Liver (tissue), 9 donors: ENCODE measurements around the gene SUCLG2. TPM values are rescaled to one million over a fixed set of nuclear protein-coding genes. Genes with fewer than 3 reads are reported as not detected.

Experiments
- DNase-seq: peaks from one replicate; pipeline ENCODE4 v3.0.0-alpha.2; 2017; ENCODE audit warnings: low spot score
- H3K27ac ChIP-seq, 2 donors: one replicate each; pipeline ENCODE4 v1.7.0; 2013; ENCODE audit warnings: inconsistent platforms in 2 of 2, low read length in 2 of 2, control low read depth in 1 of 2, low read depth in 1 of 2, mild to moderate bottlenecking in 1 of 2
- H3K27me3 ChIP-seq, 4 donors: one replicate each; pipeline versions ENCODE4 v1.6.1 to v1.7.0; 2013; ENCODE audit warnings: low read length in 3 of 4, inconsistent platforms in 1 of 4, mild to moderate bottlenecking in 1 of 4, moderate library complexity in 1 of 4; ENCODE audit not compliant: control insufficient read depth in 4 of 4, insufficient read depth in 4 of 4
- H3K36me3 ChIP-seq, 4 donors: one replicate each; pipeline versions ENCODE4 v1.6.1 to v1.7.0; 2013; ENCODE audit warnings: low read length in 3 of 4, mild to moderate bottlenecking in 3 of 4, low read depth in 1 of 4, moderate library complexity in 1 of 4; ENCODE audit not compliant: control insufficient read depth in 4 of 4, insufficient read depth in 3 of 4
- H3K4me1 ChIP-seq, 4 donors: one replicate each; pipeline versions ENCODE4 v1.6.1 to v1.7.0; 2013; ENCODE audit warnings: low read length in 3 of 4, mild to moderate bottlenecking in 3 of 4, moderate library complexity in 1 of 4; ENCODE audit not compliant: control insufficient read depth in 4 of 4, insufficient read depth in 4 of 4
- H3K4me3 ChIP-seq, 3 donors: one replicate each; pipeline versions ENCODE4 v1.6.1 to v1.7.0; 2013; ENCODE audit warnings: low read length in 3 of 3, control low read depth in 1 of 3, low read depth in 1 of 3, mild to moderate bottlenecking in 1 of 3
- H3K9ac ChIP-seq, 2 donors: one replicate each; pipeline ENCODE4 v1.7.0; 2013; ENCODE audit warnings: low read length in 2 of 2, mild to moderate bottlenecking in 2 of 2, moderate library complexity in 2 of 2, control low read depth in 1 of 2, low read depth in 1 of 2
- H3K9me3 ChIP-seq, 4 donors: one replicate each; pipeline versions ENCODE4 v1.6.1 to v1.7.0; 2013; ENCODE audit warnings: low read length in 3 of 4; ENCODE audit not compliant: control insufficient read depth in 4 of 4
- EGR1 ChIP-seq, 2 donors: IDR thresholded peaks; 2 replicates each; pipeline ENCODE4 v1.6.1; 2016 to 2018; ENCODE audit warnings: antibody characterized with exemption in 2 of 2, low read depth in 2 of 2
- FOXA1 ChIP-seq: IDR thresholded peaks from 2 replicates; pipeline ENCODE4 v1.6.1; 2016; ENCODE audit warnings: antibody characterized with exemption
- FOXA2 ChIP-seq: IDR thresholded peaks from 2 replicates; pipeline ENCODE4 v1.6.1; 2016; ENCODE audit warnings: antibody characterized with exemption
- GABPA ChIP-seq, 2 donors: IDR thresholded peaks in 1 of 2; conservative IDR thresholded peaks in 1 of 2; 2 replicates each; pipeline ENCODE4 v1.6.1; 2016; ENCODE audit warnings: antibody characterized with exemption in 2 of 2, mild to moderate bottlenecking in 1 of 2, moderate library complexity in 1 of 2
- HNF4A ChIP-seq, 2 donors: conservative IDR thresholded peaks; 2 replicates each; pipeline ENCODE4 v1.6.1; 2016; ENCODE audit warnings: antibody characterized with exemption in 2 of 2, mild to moderate bottlenecking in 2 of 2
- HNF4G ChIP-seq: IDR thresholded peaks from 2 replicates; pipeline ENCODE4 v1.6.1; 2016; ENCODE audit warnings: antibody characterized with exemption
- JUND ChIP-seq, 2 donors: IDR thresholded peaks; 2 replicates each; pipeline ENCODE4 v1.6.1; 2016; ENCODE audit warnings: antibody characterized with exemption in 2 of 2
- NR2F2 ChIP-seq: IDR thresholded peaks from 2 replicates; pipeline ENCODE4 v1.6.1; 2016; ENCODE audit warnings: antibody characterized with exemption
- RAD21 ChIP-seq, 2 donors: IDR thresholded peaks; 2 replicates each; pipeline ENCODE4 v1.6.1; 2016; ENCODE audit warnings: antibody characterized with exemption in 2 of 2, mild to moderate bottlenecking in 2 of 2
- RXRA ChIP-seq, 2 donors: IDR thresholded peaks; 2 replicates each; pipeline ENCODE4 v1.6.1; 2017 to 2018; ENCODE audit warnings: antibody characterized with exemption in 2 of 2, mild to moderate bottlenecking in 1 of 2
- SP1 ChIP-seq: IDR thresholded peaks from 2 replicates; pipeline ENCODE4 v1.6.1; 2018; ENCODE audit warnings: antibody characterized with exemption, mild to moderate bottlenecking
- TAF1 ChIP-seq: conservative IDR thresholded peaks from 2 replicates; pipeline ENCODE4 v1.6.1; 2016; ENCODE audit warnings: antibody characterized with exemption, mild to moderate bottlenecking
- YY1 ChIP-seq: IDR thresholded peaks from 2 replicates; pipeline ENCODE4 v1.6.1; 2016; ENCODE audit warnings: antibody characterized with exemption, mild to moderate bottlenecking
- WGBS: extraction: QIAGEN DNeasy Blood & Tissue Kit; methylation state at CpG from one replicate; pipeline ENCODE4 v1.1.7; 2013; 5-methylcytosine and 5-hydroxymethylcytosine counted together
- polyA plus RNA-seq, 2 donors: library from polyadenylated mRNA; stranded (reverse) in 1 of 2; unstranded in 1 of 2; fragments of 200-250 nt in 1 of 2; fragments of >200 nt in 1 of 2; fragmentation: Nextera tagmentation in 1 of 2; extraction: Ambion mirVana in 1 of 2; gene quantifications; one replicate each; pipeline versions ENCODE4 v1.2.1 to v1.2.3, GENCODE V29; 2013 to 2015
- total RNA-seq, 2 donors: library from RNA; depleted of rRNA; stranded (reverse); fragments of >200 nt; gene quantifications; one replicate each; pipeline ENCODE4 v1.2.3, GENCODE V29; 2014
- TF ChIP-seq, protein P1 (sequence below): IDR thresholded peaks from 2 replicates; pipeline ENCODE4 v1.6.1; 2016; ENCODE audit warnings: antibody characterized with exemption
- TF ChIP-seq, protein P2 (sequence below): IDR thresholded peaks from 2 replicates; pipeline ENCODE4 v1.6.1; 2016; ENCODE audit warnings: antibody characterized with exemption, mild to moderate bottlenecking
- TF ChIP-seq, protein P3 (sequence below): IDR thresholded peaks from 2 replicates; pipeline ENCODE4 v1.6.1; 2016; ENCODE audit warnings: antibody characterized with exemption
- TF ChIP-seq, protein P4 (sequence below): fragments of 150-350 bp; IDR thresholded peaks from 2 replicates; pipeline ENCODE4 v1.5.1; 2017; ENCODE audit warnings: improper control_type of control experiment, low read depth, low read length; ENCODE audit not compliant: missing input control
- TF ChIP-seq, protein P5 (sequence below): IDR thresholded peaks from 2 replicates; pipeline ENCODE4 v1.6.1; 2016; ENCODE audit warnings: antibody characterized with exemption
- donor health status: healthy.
- donor health status: healthy.
- donor health status: healthy.
- donor health status: healthy.
- donor health status: healthy.

SUCLG2 gene
- total and polyA plus RNA-seq, 4 donors = 45.3 to 114 (median 92.8) TPM

DNA sequence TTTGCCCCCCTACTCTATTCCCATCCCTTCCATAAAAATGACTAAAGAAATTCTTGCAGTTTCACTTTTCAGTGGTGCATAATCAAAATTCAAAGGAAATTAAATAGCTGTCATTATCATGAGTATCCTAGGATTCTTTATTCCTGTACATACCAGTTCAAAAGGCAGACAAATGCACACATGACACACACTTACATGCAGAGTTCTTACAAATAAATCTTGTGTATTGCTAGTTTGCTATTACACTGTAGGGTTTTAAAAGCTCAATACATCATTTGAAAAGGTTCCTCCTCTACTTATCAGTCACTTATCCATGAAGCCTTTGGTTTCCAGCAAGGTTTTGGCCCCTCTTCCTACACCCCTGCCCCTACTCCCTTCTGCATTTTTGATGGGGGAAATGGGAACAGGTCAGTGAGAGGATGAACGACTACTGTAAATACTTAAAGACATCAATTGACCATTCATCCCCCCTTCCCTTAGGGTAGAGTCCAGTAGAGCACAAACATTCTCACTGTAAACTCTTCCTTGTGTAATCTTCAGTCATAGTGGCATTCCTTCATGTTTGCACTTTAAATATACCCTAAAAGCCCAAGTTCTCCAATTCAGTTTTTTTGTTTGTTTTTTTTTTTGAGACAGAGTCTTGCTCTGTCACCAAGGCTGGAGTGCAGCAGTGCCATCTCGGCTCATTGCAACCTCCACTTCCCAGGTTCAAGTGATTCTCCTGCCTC is 92.6 kb downstream of the SUCLG2 start:
- 67% methylated on average over 2 of the region's 2 CpGs for WGBS
- no peak for TF ChIP-seq EGR1 (IDR thresholded peaks at IDR 0.05; ENCODE audit: low read depth in 2 of 2)
- TF ChIP-seq YY1 = no peak
- TF ChIP-seq FOXA1 = no peak
- no peak overlapping the region for H3K9ac ChIP-seq
- no peak overlapping the region for H3K4me3 ChIP-seq
- H3K9me3 ChIP-seq = no peaks in the 10 kb centered on the region
- H3K36me3 ChIP-seq = peaks cover 0 to 5% (median 4%) of the 10 kb centered on the region in 4 donors
- no peak overlapping the region for H3K27ac ChIP-seq
- H3K27me3 ChIP-seq = no peaks in the 10 kb centered on the region
- no peaks in the 10 kb centered on the region for H3K4me1 ChIP-seq
- DNase-seq = no peak

DNA sequence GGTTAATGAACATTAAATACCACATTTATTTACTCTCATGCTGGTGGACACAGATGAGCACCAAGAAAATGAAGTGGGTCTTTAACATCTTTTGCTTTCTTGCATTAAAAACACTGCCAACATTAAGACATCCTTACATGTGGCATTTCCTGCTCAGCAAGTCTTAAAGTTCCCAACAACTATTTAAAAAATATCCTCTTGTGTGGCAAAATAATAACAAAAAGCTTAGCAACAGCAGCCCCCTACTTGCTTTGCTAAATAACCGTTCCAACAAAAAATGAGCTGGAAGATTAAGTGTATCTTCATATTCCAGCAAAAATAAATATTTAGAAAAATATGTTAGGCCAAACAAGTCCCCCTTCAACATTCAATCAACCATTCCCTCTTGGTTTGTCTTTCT is 93.1 kb downstream of the SUCLG2 start:
- Histone ChIP-seq H3K9ac (no peak overlapping the region), H3K27ac (no peak overlapping the region), H3K27me3 (no peaks in the 10 kb centered on the region), H3K9me3 (no peaks in the 10 kb centered on the region), H3K4me3 (no peak overlapping the region), H3K36me3 (peaks cover 0 to 5% (median 4%) of the 10 kb centered on the region in 4 donors), H3K4me1 (no peaks in the 10 kb centered on the region)
- no peak for DNase-seq
- 47% methylated on average over 1 of the region's 1 CpG for WGBS
- TF ChIP-seq, protein P1, sequence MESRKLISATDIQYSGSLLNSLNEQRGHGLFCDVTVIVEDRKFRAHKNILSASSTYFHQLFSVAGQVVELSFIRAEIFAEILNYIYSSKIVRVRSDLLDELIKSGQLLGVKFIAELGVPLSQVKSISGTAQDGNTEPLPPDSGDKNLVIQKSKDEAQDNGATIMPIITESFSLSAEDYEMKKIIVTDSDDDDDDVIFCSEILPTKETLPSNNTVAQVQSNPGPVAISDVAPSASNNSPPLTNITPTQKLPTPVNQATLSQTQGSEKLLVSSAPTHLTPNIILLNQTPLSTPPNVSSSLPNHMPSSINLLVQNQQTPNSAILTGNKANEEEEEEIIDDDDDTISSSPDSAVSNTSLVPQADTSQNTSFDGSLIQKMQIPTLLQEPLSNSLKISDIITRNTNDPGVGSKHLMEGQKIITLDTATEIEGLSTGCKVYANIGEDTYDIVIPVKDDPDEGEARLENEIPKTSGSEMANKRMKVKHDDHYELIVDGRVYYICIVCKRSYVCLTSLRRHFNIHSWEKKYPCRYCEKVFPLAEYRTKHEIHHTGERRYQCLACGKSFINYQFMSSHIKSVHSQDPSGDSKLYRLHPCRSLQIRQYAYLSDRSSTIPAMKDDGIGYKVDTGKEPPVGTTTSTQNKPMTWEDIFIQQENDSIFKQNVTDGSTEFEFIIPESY = no peak
- TF ChIP-seq, protein P2, sequence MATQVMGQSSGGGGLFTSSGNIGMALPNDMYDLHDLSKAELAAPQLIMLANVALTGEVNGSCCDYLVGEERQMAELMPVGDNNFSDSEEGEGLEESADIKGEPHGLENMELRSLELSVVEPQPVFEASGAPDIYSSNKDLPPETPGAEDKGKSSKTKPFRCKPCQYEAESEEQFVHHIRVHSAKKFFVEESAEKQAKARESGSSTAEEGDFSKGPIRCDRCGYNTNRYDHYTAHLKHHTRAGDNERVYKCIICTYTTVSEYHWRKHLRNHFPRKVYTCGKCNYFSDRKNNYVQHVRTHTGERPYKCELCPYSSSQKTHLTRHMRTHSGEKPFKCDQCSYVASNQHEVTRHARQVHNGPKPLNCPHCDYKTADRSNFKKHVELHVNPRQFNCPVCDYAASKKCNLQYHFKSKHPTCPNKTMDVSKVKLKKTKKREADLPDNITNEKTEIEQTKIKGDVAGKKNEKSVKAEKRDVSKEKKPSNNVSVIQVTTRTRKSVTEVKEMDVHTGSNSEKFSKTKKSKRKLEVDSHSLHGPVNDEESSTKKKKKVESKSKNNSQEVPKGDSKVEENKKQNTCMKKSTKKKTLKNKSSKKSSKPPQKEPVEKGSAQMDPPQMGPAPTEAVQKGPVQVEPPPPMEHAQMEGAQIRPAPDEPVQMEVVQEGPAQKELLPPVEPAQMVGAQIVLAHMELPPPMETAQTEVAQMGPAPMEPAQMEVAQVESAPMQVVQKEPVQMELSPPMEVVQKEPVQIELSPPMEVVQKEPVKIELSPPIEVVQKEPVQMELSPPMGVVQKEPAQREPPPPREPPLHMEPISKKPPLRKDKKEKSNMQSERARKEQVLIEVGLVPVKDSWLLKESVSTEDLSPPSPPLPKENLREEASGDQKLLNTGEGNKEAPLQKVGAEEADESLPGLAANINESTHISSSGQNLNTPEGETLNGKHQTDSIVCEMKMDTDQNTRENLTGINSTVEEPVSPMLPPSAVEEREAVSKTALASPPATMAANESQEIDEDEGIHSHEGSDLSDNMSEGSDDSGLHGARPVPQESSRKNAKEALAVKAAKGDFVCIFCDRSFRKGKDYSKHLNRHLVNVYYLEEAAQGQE = no peak
- TF ChIP-seq TAF1 = no peak
- TF ChIP-seq, protein P3, sequence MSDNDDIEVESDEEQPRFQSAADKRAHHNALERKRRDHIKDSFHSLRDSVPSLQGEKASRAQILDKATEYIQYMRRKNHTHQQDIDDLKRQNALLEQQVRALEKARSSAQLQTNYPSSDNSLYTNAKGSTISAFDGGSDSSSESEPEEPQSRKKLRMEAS = no peak
- TF ChIP-seq SP1 = no peak
- TF ChIP-seq, protein P4, sequence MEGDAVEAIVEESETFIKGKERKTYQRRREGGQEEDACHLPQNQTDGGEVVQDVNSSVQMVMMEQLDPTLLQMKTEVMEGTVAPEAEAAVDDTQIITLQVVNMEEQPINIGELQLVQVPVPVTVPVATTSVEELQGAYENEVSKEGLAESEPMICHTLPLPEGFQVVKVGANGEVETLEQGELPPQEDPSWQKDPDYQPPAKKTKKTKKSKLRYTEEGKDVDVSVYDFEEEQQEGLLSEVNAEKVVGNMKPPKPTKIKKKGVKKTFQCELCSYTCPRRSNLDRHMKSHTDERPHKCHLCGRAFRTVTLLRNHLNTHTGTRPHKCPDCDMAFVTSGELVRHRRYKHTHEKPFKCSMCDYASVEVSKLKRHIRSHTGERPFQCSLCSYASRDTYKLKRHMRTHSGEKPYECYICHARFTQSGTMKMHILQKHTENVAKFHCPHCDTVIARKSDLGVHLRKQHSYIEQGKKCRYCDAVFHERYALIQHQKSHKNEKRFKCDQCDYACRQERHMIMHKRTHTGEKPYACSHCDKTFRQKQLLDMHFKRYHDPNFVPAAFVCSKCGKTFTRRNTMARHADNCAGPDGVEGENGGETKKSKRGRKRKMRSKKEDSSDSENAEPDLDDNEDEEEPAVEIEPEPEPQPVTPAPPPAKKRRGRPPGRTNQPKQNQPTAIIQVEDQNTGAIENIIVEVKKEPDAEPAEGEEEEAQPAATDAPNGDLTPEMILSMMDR = no peak
- no peak for TF ChIP-seq GABPA (IDR thresholded peaks at IDR 0.05 in 1 of 2, conservative IDR thresholded peaks at IDR 0.05 in 1 of 2)
- no peak for TF ChIP-seq HNF4A (conservative IDR thresholded peaks at IDR 0.05)
- no peak for TF ChIP-seq HNF4G
- TF ChIP-seq FOXA1 = no peak
- no peak for TF ChIP-seq EGR1 (IDR thresholded peaks at IDR 0.05; ENCODE audit: low read depth in 2 of 2)
- TF ChIP-seq RXRA (IDR thresholded peaks at IDR 0.05) = no peak
- TF ChIP-seq RAD21 (IDR thresholded peaks at IDR 0.05) = no peak
- TF ChIP-seq JUND (IDR thresholded peaks at IDR 0.05) = no peak
- no peak for TF ChIP-seq FOXA2
- no peak for TF ChIP-seq YY1
- TF ChIP-seq, protein P5, sequence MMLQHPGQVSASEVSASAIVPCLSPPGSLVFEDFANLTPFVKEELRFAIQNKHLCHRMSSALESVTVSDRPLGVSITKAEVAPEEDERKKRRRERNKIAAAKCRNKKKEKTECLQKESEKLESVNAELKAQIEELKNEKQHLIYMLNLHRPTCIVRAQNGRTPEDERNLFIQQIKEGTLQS = no peak
- no peak for TF ChIP-seq NR2F2
